ENCODE data around the gene PTP4A1. TPM values are rescaled to one million over a fixed set of nuclear protein-coding genes. Genes with fewer than 3 reads are reported as not detected.

PTP4A1 gene
- total RNA-seq, 2 donors from 2014 or later, result 11.5 to 26.7 TPM

GRCh38 chr6:63549076-63549475 lies 23.2 kb upstream of the PTP4A1 start:
- TF ChIP-seq POLR2A (IDR thresholded peaks at IDR 0.05) (no peak), CTCF (IDR thresholded peaks at IDR 0.05) (no peak)
- no peak overlapping the region for H3K4me3 ChIP-seq
- WGBS, 2 donors, result 91% methylated on average over 5 of the region's 5 CpGs
- H3K27me3 ChIP-seq, result no peaks in the 10 kb centered on the region
- H3K27ac ChIP-seq, result no peak overlapping the region
- H3K9me3 ChIP-seq, result no peaks in the 10 kb centered on the region
- ATAC-seq (no peak), DNase-seq (no peak)
- no peaks in the 10 kb centered on the region for H3K36me3 ChIP-seq (replicated peaks in 1 of 2; ENCODE audit: insufficient read depth in 1 of 2, low read depth in 2 of 2)
- intact Hi-C loops (cut with DNase I), result no loop called here
- no peaks in the 10 kb centered on the region for H3K4me1 ChIP-seq

DNA sequence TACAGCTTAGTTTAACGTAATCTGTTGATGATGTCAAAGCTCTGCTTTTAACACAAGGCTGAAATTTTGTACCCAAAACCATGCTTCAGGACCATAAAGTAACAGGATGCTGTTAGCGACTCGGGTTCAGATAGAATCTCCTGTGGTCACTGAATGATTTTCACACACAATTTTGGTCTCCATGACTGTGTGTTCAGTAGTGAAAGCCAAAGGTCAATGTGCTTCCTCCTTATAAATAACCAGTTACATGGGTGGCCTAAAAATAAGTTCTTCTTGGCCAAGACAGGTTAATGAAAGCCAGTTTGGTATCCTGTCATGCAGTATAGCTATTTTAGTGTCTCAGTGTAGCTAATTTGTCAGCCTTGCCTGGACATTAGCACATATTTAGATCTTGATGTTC lies 19.1 kb upstream of the PTP4A1 start:
- H3K4me1 ChIP-seq, result no peaks in the 10 kb centered on the region
- H3K27ac ChIP-seq, result peak overlapping the region in 1 of 4 donors; percentile 0
- intact Hi-C loops (cut with DNase I), result no loop called here
- no peak overlapping the region for H3K4me3 ChIP-seq
- H3K27me3 ChIP-seq, result no peaks in the 10 kb centered on the region
- H3K9me3 ChIP-seq, result no peaks in the 10 kb centered on the region
- H3K36me3 ChIP-seq (replicated peaks in 1 of 2; ENCODE audit: insufficient read depth in 1 of 2, low read depth in 2 of 2), result no peaks in the 10 kb centered on the region
- DNase-seq (no peak), ATAC-seq (no peak)
- TF ChIP-seq POLR2A (IDR thresholded peaks at IDR 0.05) (no peak), CTCF (IDR thresholded peaks at IDR 0.05) (no peak)
- WGBS, 2 donors, result 86 to 97% methylated on average over 3 of the region's 3 CpGs

GRCh38 chr6:63553900-63554299 lies 18.4 kb upstream of the PTP4A1 start:
- DNase-seq, result no peak
- Histone ChIP-seq H3K36me3 (replicated peaks in 1 of 2; ENCODE audit: insufficient read depth in 1 of 2, low read depth in 2 of 2) (no peaks in the 10 kb centered on the region), H3K27ac (no peak overlapping the region), H3K9me3 (no peaks in the 10 kb centered on the region), H3K27me3 (no peaks in the 10 kb centered on the region), H3K4me3 (no peak overlapping the region), H3K4me1 (no peaks in the 10 kb centered on the region)
- intact Hi-C loops (cut with DNase I), result no loop called here
- ATAC-seq, result no peak
- TF ChIP-seq CTCF (IDR thresholded peaks at IDR 0.05), result no peak
- no peak for TF ChIP-seq POLR2A (IDR thresholded peaks at IDR 0.05)
- WGBS, 2 donors, result 73 to 87% methylated on average over 1 of the region's 1 CpG

- intact Hi-C loops (cut with DNase I), result no loop called here
- no peak overlapping the region for H3K27ac ChIP-seq
- ATAC-seq, result no peak
- no peak overlapping the region for H3K4me3 ChIP-seq
- no peaks in the 10 kb centered on the region for H3K4me1 ChIP-seq
- H3K36me3 ChIP-seq (replicated peaks in 1 of 2; ENCODE audit: insufficient read depth in 1 of 2, low read depth in 2 of 2), result no peaks in the 10 kb centered on the region
- no peaks in the 10 kb centered on the region for H3K9me3 ChIP-seq
- 23 to 48% methylated on average over 1 of the region's 1 CpG for WGBS, 2 donors
- no peak for DNase-seq
- no peaks in the 10 kb centered on the region for H3K27me3 ChIP-seq
- TF ChIP-seq CTCF (IDR thresholded peaks at IDR 0.05) (no peak), POLR2A (IDR thresholded peaks at IDR 0.05) (no peak)
These were observed 17.5 kb upstream of the PTP4A1 start for GRCh38 chr6:63554782-63555181.

GRCh38 chr6:63556369-63556768 lies 15.9 kb upstream of the PTP4A1 start:
- no peak for DNase-seq
- 86 to 89% methylated on average over 4 of the region's 4 CpGs for WGBS, 2 donors
- no peak overlapping the region for H3K4me3 ChIP-seq
- no peaks in the 10 kb centered on the region for H3K9me3 ChIP-seq
- peaks cover 12% of the 10 kb centered on the region for H3K4me1 ChIP-seq
- no peak overlapping the region for H3K27ac ChIP-seq
- TF ChIP-seq CTCF (IDR thresholded peaks at IDR 0.05), result no peak
- no peak for TF ChIP-seq POLR2A (IDR thresholded peaks at IDR 0.05)
- intact Hi-C loops (cut with DNase I), result no loop called here
- ATAC-seq, result no peak
- H3K36me3 ChIP-seq (replicated peaks in 1 of 2; ENCODE audit: insufficient read depth in 1 of 2, low read depth in 2 of 2), result no peaks in the 10 kb centered on the region
- H3K27me3 ChIP-seq, result no peaks in the 10 kb centered on the region

Measured in body of pancreas (tissue), 4 donors.